Stimulated activated naive CD8-positive, alpha-beta T cell treated with anti-CD3 and anti-CD28 coated beads, Interleukin-15, Interleukin-2, amounts not matched to agents 100 U/mL and 50 U/mL, for 24 hours (primary cell): ENCODE data around the gene MKRN2.
"Not testable (repeated sequence)": the region's sequence is repeated elsewhere in the genome, so short reads cannot be mapped to it uniquely, and the experiment has no call there.

ENCODE experiments used
- ATAC-seq: fragments of 150-1000 bp; cut with Tn5 transposase; one replicate; pipeline ENCODE4 v1.10.0; 2021
- DNase-seq: peaks from one replicate; pipeline ENCODE4 v3.0.0; 2021

Gene MKRN2

GRCh38 chr3:12556690-12557472 lies at the start of gene MKRN2:
Gene MKRN2, plus strand, starts transcription at chr3:12557087. Its CDS starts 64 bp downstream, at chr3:12557151.
- ATAC-seq (peak; percentile 95), DNase-seq (peak; percentile 91)

- no peak for DNase-seq
- ATAC-seq: no peak
Observed at GRCh38 chr3:12507591-12508281, 49.2 kb upstream of the MKRN2 start.

DNA sequence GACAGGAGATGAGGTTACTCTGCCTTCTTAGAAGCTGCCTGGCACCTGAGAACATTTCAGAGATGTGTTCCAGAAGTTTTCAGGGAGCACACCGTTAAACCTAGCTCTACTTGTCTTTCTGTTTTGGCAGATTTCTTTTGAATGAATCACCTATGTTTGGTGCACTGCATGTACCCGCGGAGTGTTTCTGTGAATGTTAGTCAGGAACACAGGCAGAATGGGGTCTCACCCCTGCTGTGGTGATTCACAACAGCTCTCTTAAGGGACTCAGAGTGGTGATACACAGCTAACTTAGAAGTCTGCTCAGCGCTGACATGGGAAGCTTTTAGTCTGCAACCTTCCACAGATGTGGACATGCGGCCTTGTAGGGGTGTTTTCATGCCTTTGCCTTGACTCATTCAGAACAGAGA lies 48.6 kb upstream of the MKRN2 start:
- no peak for ATAC-seq
- no peak for DNase-seq

DNA sequence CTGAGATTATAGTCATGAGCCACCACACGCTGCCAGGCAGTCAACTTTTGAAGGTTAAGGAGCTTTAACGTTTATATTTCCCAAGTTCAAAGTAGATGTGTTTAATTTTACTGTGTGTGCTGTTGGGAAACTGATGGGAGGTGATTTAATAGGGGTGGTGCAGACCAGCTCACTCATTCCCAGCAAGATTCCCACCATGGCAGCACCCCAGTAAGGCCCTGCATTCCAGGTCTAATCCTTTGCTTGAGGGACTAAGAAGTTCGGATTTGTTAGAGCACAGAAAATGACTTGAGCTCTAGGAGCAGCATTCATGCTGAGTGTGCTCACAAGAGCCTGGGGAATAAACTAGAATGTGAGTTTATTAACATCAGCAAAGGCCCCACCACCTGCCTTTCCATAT lies 47.4 kb upstream of the MKRN2 start:
- DNase-seq (no peak), ATAC-seq (no peak)

DNA sequence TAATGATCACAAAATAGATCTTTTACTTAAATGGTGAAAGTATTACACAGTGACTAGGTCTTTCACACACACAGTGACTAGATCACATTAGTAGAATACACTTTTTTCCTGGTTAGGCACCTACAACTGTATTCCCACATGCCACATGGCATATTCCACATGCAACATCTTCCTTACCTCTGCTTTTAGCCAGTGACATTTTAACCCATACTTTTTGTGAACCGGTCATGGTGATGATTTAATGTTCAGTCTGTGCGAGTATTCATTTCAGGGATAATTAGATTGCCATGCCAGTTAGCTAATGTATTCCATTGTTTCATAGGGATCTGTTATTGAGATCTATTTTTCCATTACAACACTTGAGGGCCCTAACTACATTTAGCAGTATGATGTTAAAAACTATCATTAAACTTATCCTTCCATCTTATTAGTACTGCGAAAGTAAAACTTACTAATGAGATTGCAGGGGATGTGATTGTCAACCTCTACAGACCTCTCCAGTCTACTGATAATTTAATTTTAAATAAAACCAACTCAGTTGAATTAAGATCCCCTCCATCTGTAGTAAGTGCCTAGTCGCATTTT lies 44.3 kb upstream of the MKRN2 start:
- no peak for DNase-seq
- no peak for ATAC-seq

DNA sequence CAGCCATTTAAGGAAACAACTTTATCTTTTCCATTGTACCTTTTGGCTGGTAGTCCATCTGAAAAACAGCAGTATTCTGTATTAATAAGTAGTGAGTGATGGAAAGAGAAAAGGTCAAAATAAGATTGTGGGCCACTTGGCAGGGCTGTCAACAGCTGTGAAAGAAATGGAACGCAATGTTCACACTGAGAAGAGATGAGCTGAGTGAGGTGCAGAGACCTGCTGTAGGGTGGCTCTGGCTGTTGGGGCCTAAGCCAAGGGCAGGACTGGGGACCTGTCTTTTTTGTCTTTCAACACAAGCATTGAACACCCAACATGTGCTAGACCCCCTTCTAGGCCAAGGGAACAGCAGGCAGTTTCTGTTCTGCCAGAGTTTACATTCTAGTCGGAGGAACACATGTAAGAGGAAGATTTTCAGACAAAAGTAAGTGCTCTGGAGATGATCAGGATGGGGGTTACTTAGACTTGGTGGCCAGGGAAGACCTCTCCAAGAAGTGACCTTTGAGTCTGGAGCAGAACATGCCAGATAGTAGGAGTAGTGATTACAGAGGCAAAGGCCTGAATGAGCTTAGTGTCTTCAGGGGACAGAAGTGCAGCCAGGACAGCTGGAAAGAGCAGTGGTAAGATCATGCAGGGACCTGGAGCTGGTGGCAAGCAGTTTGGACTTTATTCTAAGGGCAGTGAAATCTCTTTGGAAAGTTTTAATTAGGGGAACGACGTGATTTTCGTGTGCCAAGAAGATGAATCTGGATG lies 43.0 kb upstream of the MKRN2 start:
- ATAC-seq: no peak
- DNase-seq: no peak

DNA sequence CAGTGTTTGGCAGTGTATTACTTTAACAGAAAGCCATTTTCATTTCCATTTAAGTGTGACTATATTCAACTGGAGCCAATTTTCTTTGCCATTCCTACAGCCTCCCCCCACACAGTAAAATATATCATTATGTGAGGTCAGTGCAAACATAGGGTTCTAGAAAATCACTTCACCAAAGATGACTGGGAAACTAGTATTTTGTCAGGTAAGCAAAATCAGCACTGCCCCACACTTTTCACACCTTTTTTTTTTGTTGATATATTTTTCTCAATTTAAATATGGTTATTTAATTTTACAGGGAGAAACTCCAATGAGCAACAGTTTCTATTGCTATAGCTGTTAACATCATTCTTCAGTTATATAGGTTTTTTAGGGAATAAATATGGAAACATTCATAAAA lies 41.3 kb upstream of the MKRN2 start:
- ATAC-seq (no peak), DNase-seq (no peak)

- no peak for DNase-seq
- ATAC-seq: no peak
Observed at GRCh38 chr3:12516873-12517272, 40.0 kb upstream of the MKRN2 start.

DNA sequence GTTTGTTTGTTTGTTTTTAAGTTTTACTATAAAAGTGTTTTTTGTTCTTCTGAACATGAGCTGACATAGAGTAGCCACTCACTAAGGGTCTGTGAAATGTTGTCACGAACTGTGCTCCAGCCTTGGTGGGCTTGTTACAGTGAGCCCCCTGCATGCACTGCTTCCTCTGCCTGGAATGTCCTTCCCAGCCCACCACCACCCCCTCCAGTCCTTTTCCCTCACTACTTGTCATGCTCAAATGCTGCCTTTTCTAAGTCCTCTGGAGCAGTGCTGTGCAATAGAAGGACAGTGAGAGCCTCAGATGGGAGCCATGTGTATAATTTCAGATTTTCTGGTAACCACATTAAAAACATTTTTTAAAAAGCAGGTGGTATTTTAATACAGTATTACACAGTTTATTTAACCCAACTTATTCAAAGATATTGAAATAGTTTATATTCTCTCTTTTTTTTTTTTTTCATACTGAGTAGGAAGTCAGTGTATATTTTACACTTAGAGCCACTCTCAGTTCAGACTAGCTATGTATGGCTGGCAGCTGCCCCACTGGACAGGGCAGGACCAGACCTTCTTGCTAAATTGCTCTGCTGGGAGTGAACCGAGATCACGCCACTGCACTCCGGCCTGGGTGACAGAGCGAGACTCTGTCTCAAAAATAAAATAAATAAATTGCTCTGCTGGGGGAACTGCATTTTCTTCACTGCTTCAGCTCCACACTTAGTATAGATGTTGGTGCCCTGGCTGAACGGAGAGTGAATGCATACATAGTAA lies 38.4 kb upstream of the MKRN2 start:
- ATAC-seq (no peak), DNase-seq (no peak)

- ATAC-seq: no peak
- DNase-seq: no peak
Observed at GRCh38 chr3:12521010-12521409, 35.9 kb upstream of the MKRN2 start.

GRCh38 chr3:12522721-12523120 lies 34.2 kb upstream of the MKRN2 start:
- DNase-seq (no peak), ATAC-seq (no peak)

GRCh38 chr3:12527757-12528143 lies 29.1 kb upstream of the MKRN2 start:
- ATAC-seq: no peak
- no peak for DNase-seq

GRCh38 chr3:12532182-12532581 lies 24.7 kb upstream of the MKRN2 start:
- peak; percentile 34 for ATAC-seq
- no peak for DNase-seq

- DNase-seq (no peak), ATAC-seq (no peak)
Observed at GRCh38 chr3:12536423-12536822, 20.5 kb upstream of the MKRN2 start.

DNA sequence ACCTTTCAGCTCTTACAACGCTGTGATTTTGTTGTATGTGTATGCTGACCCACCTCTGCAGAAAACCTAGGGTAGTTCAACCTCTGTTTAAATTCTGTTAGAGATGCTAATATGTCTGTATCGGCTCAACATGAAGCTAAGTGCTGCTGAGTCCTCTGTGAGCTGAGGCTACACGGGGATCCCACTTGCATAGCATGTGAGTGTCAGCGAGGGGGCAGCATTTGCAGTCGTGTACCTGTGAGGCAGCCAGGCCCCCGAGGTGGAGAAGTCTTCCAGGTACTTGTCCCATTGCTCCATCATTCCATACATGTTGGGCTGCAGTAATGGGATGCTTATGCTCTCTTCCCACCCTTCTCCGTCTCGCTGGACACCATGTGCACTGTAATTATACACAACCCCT lies 15.3 kb upstream of the MKRN2 start:
- ATAC-seq (no peak), DNase-seq (no peak)

GRCh38 chr3:12543497-12543896 lies 13.4 kb upstream of the MKRN2 start:
- not testable (repeated sequence) for DNase-seq

DNA sequence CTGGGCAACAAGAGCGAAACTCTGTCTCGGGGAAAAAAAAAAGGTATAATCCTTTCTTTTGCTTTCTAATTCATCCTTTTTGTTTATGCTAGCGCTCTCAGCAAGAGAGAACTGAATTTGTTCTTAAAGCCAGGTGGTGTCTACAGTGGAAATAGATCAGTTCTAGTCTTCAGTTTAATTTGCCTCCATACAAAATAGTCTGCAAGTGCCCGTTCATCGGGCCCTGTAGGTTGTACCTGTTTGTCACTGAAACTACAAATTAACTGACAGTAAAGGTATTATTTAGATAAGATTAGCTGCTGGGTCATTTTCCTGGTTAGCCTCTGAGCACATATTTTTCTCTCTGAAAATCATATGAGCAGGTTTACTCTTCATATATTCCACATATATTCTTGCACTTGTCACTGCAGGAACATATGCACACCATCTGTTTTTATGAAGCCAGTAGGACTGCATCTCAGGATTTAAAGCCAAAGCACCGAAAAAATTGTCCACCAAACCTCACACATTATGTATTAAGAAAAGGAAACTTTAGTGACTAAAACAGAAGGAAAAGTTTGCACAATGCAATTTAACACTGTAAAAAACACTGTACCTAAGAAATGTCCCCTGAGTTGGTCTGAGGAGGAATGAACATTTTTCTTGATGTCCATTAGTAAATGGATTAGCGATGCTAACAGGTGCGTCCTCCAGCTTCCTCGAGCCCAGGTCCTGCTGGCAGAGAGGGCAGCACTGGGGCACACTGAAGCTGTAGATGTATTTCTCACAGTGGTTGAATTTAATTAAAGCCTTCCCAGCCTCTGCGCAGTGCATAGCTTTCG lies 12.0 kb upstream of the MKRN2 start:
- no peak for DNase-seq
- ATAC-seq: no peak

More at GRCh38 chr3:12543497-12543896, 13.4 kb upstream of the MKRN2 start:
- not testable (repeated sequence) for ATAC-seq

DNA sequence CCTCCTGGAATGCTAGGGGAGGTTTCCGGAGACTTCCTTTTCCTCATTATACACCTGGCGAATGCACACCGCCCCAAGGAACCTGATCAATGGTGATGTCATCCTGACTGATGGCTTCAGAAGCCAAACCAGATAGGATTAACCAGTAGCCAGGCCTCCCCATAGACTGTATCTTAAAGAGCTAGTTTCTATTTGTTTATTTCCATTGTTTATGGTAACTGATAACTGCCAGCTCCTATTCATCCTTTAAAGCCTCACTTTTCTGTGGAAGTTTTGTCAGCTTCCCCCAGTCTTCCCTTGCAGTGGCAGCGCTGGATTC lies 11.5 kb upstream of the MKRN2 start, which contains the start of gene MKRN2OS:
Gene MKRN2OS, minus strand, starts transcription at position 27 of the 319 bp plus-strand sequence. CDS start 35 bp downstream, outside the sequence.
- ATAC-seq (no peak), DNase-seq (no peak)

GRCh38 chr3:12549971-12550760 lies 6.7 kb upstream of the MKRN2 start:
- DNase-seq (no peak), ATAC-seq (no peak)

- DNase-seq: peak; percentile 38
- no peak for ATAC-seq
Observed at GRCh38 chr3:12553921-12554391, 2.9 kb upstream of the MKRN2 start.
